ENCODE measurements around the gene AGO4.

- TF ChIP-seq POLR2A (IDR thresholded peaks at IDR 0.05) (no peak), CTCF (IDR thresholded peaks at IDR 0.05) (no peak), EP300 (IDR thresholded peaks at IDR 0.05) (no peak), POLR2AphosphoS5 (IDR thresholded peaks at IDR 0.05) (no peak)
Measured at GRCh38 chr1:35809114-35810095, 1.6 kb downstream of the AGO4 start.
